GM19023 (cell line): ENCODE results near the gene CCDC159.

Source experiments
- ATAC-seq: cut with Tn5 transposase; IDR thresholded peaks from one replicate; pipeline ENCODE4 v1.9.1; 2021; ENCODE audit warnings: mild to moderate bottlenecking, moderate library complexity; ENCODE audit not compliant: unreplicated experiment

Gene CCDC159

GRCh38 chr19:11387162-11388034, 41.1 kb downstream of the CCDC159 start:
- ATAC-seq: no peak

GRCh38 chr19:11390359-11390758, 44.0 kb downstream of the CCDC159 start:
- ATAC-seq: no peak

GRCh38 chr19:11390933-11391680, 44.8 kb downstream of the CCDC159 start:
- ATAC-seq: no peak

GRCh38 chr19:11397089-11397610, 50.8 kb downstream of the CCDC159 start:
- ATAC-seq: no peak

- ATAC-seq: no peak
Observed at GRCh38 chr19:11399667-11400066, 53.3 kb downstream of the CCDC159 start.

- ATAC-seq: no peak
Observed at GRCh38 chr19:11400798-11401197, 54.5 kb downstream of the CCDC159 start.

- no peak for ATAC-seq
Observed at GRCh38 chr19:11401808-11402543, 55.7 kb downstream of the CCDC159 start.
